ENCODE measurements around the gene COL26A1.
"Not testable (repeated sequence)": the region's sequence is repeated elsewhere in the genome, so short reads cannot be mapped to it uniquely, and the experiment has no call there.

The COL26A1 gene

GRCh38 chr7:101487753-101488152, 125.1 kb downstream of the COL26A1 start:
- Histone ChIP-seq H3K27ac (ENCODE audit: low read length) (no peak overlapping the region), H3K4me3 (ENCODE audit: low read length) (no peak overlapping the region), H3K36me3 (ENCODE audit: insufficient read depth, low read depth, low read length) (no peaks in the 10 kb centered on the region), H3K27me3 (ENCODE audit: insufficient read depth, low read length) (no peaks in the 10 kb centered on the region), H3K4me1 (ENCODE audit: insufficient read depth, low read length) (peaks cover 12% of the 10 kb centered on the region), H3K9me3 (ENCODE audit: insufficient read depth, low read depth, low read length) (no peaks in the 10 kb centered on the region), H3K9ac (ENCODE audit: low read depth, low read length) (no peak overlapping the region)

- Histone ChIP-seq H3K36me3 (ENCODE audit: insufficient read depth, low read depth, low read length) (no peaks in the 10 kb centered on the region), H3K27me3 (ENCODE audit: insufficient read depth, low read length) (no peaks in the 10 kb centered on the region), H3K4me1 (ENCODE audit: insufficient read depth, low read length) (peaks cover 12% of the 10 kb centered on the region), H3K4me3 (ENCODE audit: low read length) (no peak overlapping the region), H3K9me3 (ENCODE audit: insufficient read depth, low read depth, low read length) (no peaks in the 10 kb centered on the region), H3K9ac (ENCODE audit: low read depth, low read length) (no peak overlapping the region; the same call in 1 of the 2 replicates), H3K27ac (ENCODE audit: low read length) (no peak overlapping the region)
Measured at GRCh38 chr7:101488826-101489572, 126.3 kb downstream of the COL26A1 start.

GRCh38 chr7:101490439-101490838, 127.8 kb downstream of the COL26A1 start:
- not testable (repeated sequence) for H3K9me3 ChIP-seq (ENCODE audit: insufficient read depth, low read depth, low read length); H3K27ac ChIP-seq (ENCODE audit: low read length); H3K4me3 ChIP-seq (ENCODE audit: low read length); H3K27me3 ChIP-seq (ENCODE audit: insufficient read depth, low read length); H3K9ac ChIP-seq (ENCODE audit: low read depth, low read length); H3K36me3 ChIP-seq (ENCODE audit: insufficient read depth, low read depth, low read length)
- H3K4me1 ChIP-seq (ENCODE audit: insufficient read depth, low read length) = peaks cover 12% of the 10 kb centered on the region

GRCh38 chr7:101491442-101491841, 128.8 kb downstream of the COL26A1 start:
- H3K4me3 ChIP-seq (ENCODE audit: low read length); H3K4me1 ChIP-seq (ENCODE audit: insufficient read depth, low read length); H3K9me3 ChIP-seq (ENCODE audit: insufficient read depth, low read depth, low read length); H3K27me3 ChIP-seq (ENCODE audit: insufficient read depth, low read length); H3K9ac ChIP-seq (ENCODE audit: low read depth, low read length); H3K36me3 ChIP-seq (ENCODE audit: insufficient read depth, low read depth, low read length); H3K27ac ChIP-seq (ENCODE audit: low read length): not testable (repeated sequence)

GRCh38 chr7:101494602-101495329, 132.1 kb downstream of the COL26A1 start:
- Histone ChIP-seq H3K4me3 (ENCODE audit: low read length) (no peak overlapping the region), H3K4me1 (ENCODE audit: insufficient read depth, low read length) (no peaks in the 10 kb centered on the region; the same call in 1 of the 2 replicates), H3K36me3 (ENCODE audit: insufficient read depth, low read depth, low read length) (no peaks in the 10 kb centered on the region), H3K27me3 (ENCODE audit: insufficient read depth, low read length) (no peaks in the 10 kb centered on the region), H3K27ac (ENCODE audit: low read length) (no peak overlapping the region), H3K9ac (ENCODE audit: low read depth, low read length) (no peak overlapping the region), H3K9me3 (ENCODE audit: insufficient read depth, low read depth, low read length) (no peaks in the 10 kb centered on the region)

- no peak overlapping the region for H3K9ac ChIP-seq (ENCODE audit: low read depth, low read length)
- H3K4me3 ChIP-seq (ENCODE audit: low read length) = no peak overlapping the region
- H3K27ac ChIP-seq (ENCODE audit: low read length) = no peak overlapping the region
- no peaks in the 10 kb centered on the region; the same call in 1 of the 2 replicates for H3K4me1 ChIP-seq (ENCODE audit: insufficient read depth, low read length)
- no peaks in the 10 kb centered on the region for H3K9me3 ChIP-seq (ENCODE audit: insufficient read depth, low read depth, low read length)
- H3K27me3 ChIP-seq (ENCODE audit: insufficient read depth, low read length) = no peaks in the 10 kb centered on the region
- no peaks in the 10 kb centered on the region for H3K36me3 ChIP-seq (ENCODE audit: insufficient read depth, low read depth, low read length)
Measured at GRCh38 chr7:101496017-101496416, 133.3 kb downstream of the COL26A1 start.

GRCh38 chr7:101501351-101501750, 138.7 kb downstream of the COL26A1 start:
- Histone ChIP-seq H3K4me1 (ENCODE audit: insufficient read depth, low read length) (no peaks in the 10 kb centered on the region; the same call in 1 of the 2 replicates), H3K27me3 (ENCODE audit: insufficient read depth, low read length) (no peaks in the 10 kb centered on the region), H3K9me3 (ENCODE audit: insufficient read depth, low read depth, low read length) (no peaks in the 10 kb centered on the region), H3K27ac (ENCODE audit: low read length) (no peak overlapping the region), H3K4me3 (ENCODE audit: low read length) (no peak overlapping the region), H3K9ac (ENCODE audit: low read depth, low read length) (no peak overlapping the region), H3K36me3 (ENCODE audit: insufficient read depth, low read depth, low read length) (no peaks in the 10 kb centered on the region)

GRCh38 chr7:101502466-101503098, 139.9 kb downstream of the COL26A1 start:
- H3K9me3 ChIP-seq (ENCODE audit: insufficient read depth, low read depth, low read length) = no peaks in the 10 kb centered on the region
- no peaks in the 10 kb centered on the region; the same call in 1 of the 2 replicates for H3K4me1 ChIP-seq (ENCODE audit: insufficient read depth, low read length)
- no peak overlapping the region for H3K27ac ChIP-seq (ENCODE audit: low read length)
- no peak overlapping the region for H3K4me3 ChIP-seq (ENCODE audit: low read length)
- no peak overlapping the region for H3K9ac ChIP-seq (ENCODE audit: low read depth, low read length)
- H3K36me3 ChIP-seq (ENCODE audit: insufficient read depth, low read depth, low read length) = no peaks in the 10 kb centered on the region
- no peaks in the 10 kb centered on the region for H3K27me3 ChIP-seq (ENCODE audit: insufficient read depth, low read length)

GRCh38 chr7:101505510-101505909, 142.8 kb downstream of the COL26A1 start:
- H3K9me3 ChIP-seq (ENCODE audit: insufficient read depth, low read depth, low read length); H3K9ac ChIP-seq (ENCODE audit: low read depth, low read length); H3K27me3 ChIP-seq (ENCODE audit: insufficient read depth, low read length); H3K4me3 ChIP-seq (ENCODE audit: low read length); H3K36me3 ChIP-seq (ENCODE audit: insufficient read depth, low read depth, low read length); H3K27ac ChIP-seq (ENCODE audit: low read length); H3K4me1 ChIP-seq (ENCODE audit: insufficient read depth, low read length): not testable (repeated sequence)

- Histone ChIP-seq H3K36me3 (ENCODE audit: insufficient read depth, low read depth, low read length) (no peaks in the 10 kb centered on the region), H3K27me3 (ENCODE audit: insufficient read depth, low read length) (no peaks in the 10 kb centered on the region), H3K9ac (ENCODE audit: low read depth, low read length) (no peak overlapping the region), H3K9me3 (ENCODE audit: insufficient read depth, low read depth, low read length) (no peaks in the 10 kb centered on the region), H3K4me3 (ENCODE audit: low read length) (no peak overlapping the region), H3K4me1 (ENCODE audit: insufficient read depth, low read length) (no peaks in the 10 kb centered on the region; the same call in 1 of the 2 replicates), H3K27ac (ENCODE audit: low read length) (no peak overlapping the region)
Measured at GRCh38 chr7:101506531-101506930, 143.9 kb downstream of the COL26A1 start.

- peak overlapping the region; percentile 35; the same call in 1 of the 2 replicates for H3K9ac ChIP-seq (ENCODE audit: low read depth, low read length)
- H3K9me3 ChIP-seq (ENCODE audit: insufficient read depth, low read depth, low read length) = no peaks in the 10 kb centered on the region
- peak overlapping the region; percentile 34; the same call in 1 of the 2 replicates for H3K4me3 ChIP-seq (ENCODE audit: low read length)
- no peaks in the 10 kb centered on the region for H3K36me3 ChIP-seq (ENCODE audit: insufficient read depth, low read depth, low read length)
- no peaks in the 10 kb centered on the region for H3K27me3 ChIP-seq (ENCODE audit: insufficient read depth, low read length)
- no peak overlapping the region for H3K27ac ChIP-seq (ENCODE audit: low read length)
- H3K4me1 ChIP-seq (ENCODE audit: insufficient read depth, low read length) = no peaks in the 10 kb centered on the region; the same call in 1 of the 2 replicates
Measured at GRCh38 chr7:101507327-101507726, 144.7 kb downstream of the COL26A1 start.
